Smooth muscle cell (in vitro differentiated cells): ENCODE measurements around the gene CASP10. TPM values are rescaled to one million over a fixed set of nuclear protein-coding genes. Genes with fewer than 3 reads are reported as not detected.

Experiments
- DNase-seq: peaks from one replicate; lab custom pipeline; 2025; ENCODE audit not compliant: unreplicated experiment; lab: John Stamatoyannopoulos, UW
- H2AFZ ChIP-seq: fragments of 200-600 bp; sonication (generic); 2 replicates; pipeline ENCODE4 v1.6.0; 2016; ENCODE audit warnings: antibody characterized with exemption, low read depth, mild to moderate bottlenecking
- H3F3A ChIP-seq: fragments of 200-600 bp; sonication (generic); 2 replicates; pipeline ENCODE4 v1.6.0; 2017; ENCODE audit warnings: antibody characterized with exemption, low read depth
- H3K27ac ChIP-seq: fragments of 200-600 bp; sonication (generic); 2 replicates; pipeline ENCODE4 v1.5.1; 2016; ENCODE audit warnings: low read depth, mild to moderate bottlenecking
- H3K27me3 ChIP-seq: fragments of 200-600 bp; sonication (generic); 2 replicates; pipeline ENCODE4 v1.6.1; 2016; ENCODE audit warnings: low read depth, mild to moderate bottlenecking
- H3K36me3 ChIP-seq: fragments of 200-600 bp; sonication (generic); 2 replicates; pipeline ENCODE4 v1.5.1; 2016; ENCODE audit warnings: low read depth
- H3K4me1 ChIP-seq: fragments of 200-600 bp; sonication (generic); 2 replicates; pipeline ENCODE4 v1.5.1; 2016; ENCODE audit warnings: low read depth
- H3K4me2 ChIP-seq: fragments of 200-600 bp; sonication (generic); 2 replicates; pipeline ENCODE4 v1.6.0; 2016; ENCODE audit warnings: mild to moderate bottlenecking
- H3K4me3 ChIP-seq: fragments of 200-600 bp; sonication (generic); 2 replicates; pipeline ENCODE4 v1.5.1; 2016; ENCODE audit warnings: mild to moderate bottlenecking
- H3K79me2 ChIP-seq: fragments of 200-600 bp; sonication (generic); 2 replicates; pipeline ENCODE4 v1.6.0; 2016; ENCODE audit warnings: low read depth, mild to moderate bottlenecking
- H3K9ac ChIP-seq: fragments of 200-600 bp; sonication (generic); 2 replicates; pipeline ENCODE4 v1.6.0; 2016; ENCODE audit warnings: low read depth
- H3K9me3 ChIP-seq: fragments of 200-600 bp; sonication (generic); replicated peaks from 2 replicates; pipeline ENCODE4 v1.5.1; 2016; ENCODE audit warnings: low read depth
- H4K20me1 ChIP-seq: fragments of 200-600 bp; sonication (generic); 2 replicates; pipeline ENCODE4 v1.6.0; 2016; ENCODE audit warnings: low read depth
- WGBS: methylation state at CpG from one replicate; pipeline ENCODE4 v1.1.7; 2016; ENCODE audit warnings: low lambda C conversion rate; 5-methylcytosine and 5-hydroxymethylcytosine counted together
- polyA plus RNA-seq: library from polyadenylated mRNA; unstranded; fragments of >200 nt; fragmentation: Nextera tagmentation; extraction: Ambion mirVana; gene quantifications from 2 replicates; pipeline ENCODE4 v1.2.1, GENCODE V29; 2016
- total RNA-seq: library from RNA; depleted of rRNA; stranded (reverse); fragments of >200 nt; gene quantifications from 2 replicates; pipeline ENCODE4 v1.2.3, GENCODE V29; 2014
- TF ChIP-seq, protein P1 (sequence below): fragments of 200-600 bp; sonication (generic); IDR thresholded peaks from 2 replicates; pipeline ENCODE4 v1.5.1; 2017; ENCODE audit warnings: borderline replicate concordance, mild to moderate bottlenecking, antibody characterized with exemption; ENCODE audit not compliant: insufficient read depth, poor library complexity, severe bottlenecking

The CASP10 gene
- total and polyA plus RNA-seq, 2 experiments from 2014 or later = 0.36 to 1.1 TPM

DNA sequence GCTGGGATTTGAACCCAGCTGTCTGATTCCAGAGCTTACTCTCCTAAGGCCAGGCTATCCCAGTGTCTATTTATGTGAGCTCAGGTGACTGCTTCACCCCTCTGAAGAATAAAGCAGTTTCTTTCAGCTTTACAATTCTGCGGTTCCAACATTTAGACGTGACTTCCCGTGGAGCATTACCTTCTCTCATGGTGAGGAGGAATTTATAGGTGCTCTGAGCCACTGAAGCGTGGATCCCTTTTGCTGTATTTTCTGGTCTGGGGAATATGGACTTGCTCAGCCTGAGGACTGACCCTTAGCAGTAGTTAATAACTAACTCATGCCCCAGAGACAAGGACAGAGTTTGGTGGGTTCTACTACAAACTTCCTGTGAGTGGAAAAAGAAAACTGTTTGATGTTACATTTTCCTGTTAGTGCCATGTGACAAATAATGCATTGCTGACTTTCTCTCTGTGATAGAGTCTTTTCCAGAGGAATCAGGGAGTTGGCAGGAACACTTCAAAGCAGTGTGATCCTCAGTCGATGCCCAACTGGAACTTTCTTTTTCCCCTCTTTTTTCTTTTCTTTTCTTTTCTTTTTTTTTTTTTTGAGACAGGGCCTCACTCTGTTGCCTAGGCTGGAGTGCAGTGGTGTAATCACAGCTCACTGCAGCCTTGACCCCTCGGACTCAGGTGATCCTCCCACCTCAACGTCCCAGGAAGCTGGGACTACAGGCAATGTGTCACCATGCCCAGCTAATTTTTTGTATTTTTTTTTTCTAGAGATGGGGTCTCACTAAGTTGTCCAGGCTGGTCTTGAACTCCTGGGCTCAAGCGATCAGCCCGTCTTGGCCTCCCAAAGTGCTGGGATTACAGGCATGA lies 21.9 kb downstream of the CASP10 start:
- H3K4me3 ChIP-seq = no peak overlapping the region
- peaks cover 2% of the 10 kb centered on the region for H3K4me1 ChIP-seq
- no peak overlapping the region for H3K9ac ChIP-seq
- TF ChIP-seq, protein P1, sequence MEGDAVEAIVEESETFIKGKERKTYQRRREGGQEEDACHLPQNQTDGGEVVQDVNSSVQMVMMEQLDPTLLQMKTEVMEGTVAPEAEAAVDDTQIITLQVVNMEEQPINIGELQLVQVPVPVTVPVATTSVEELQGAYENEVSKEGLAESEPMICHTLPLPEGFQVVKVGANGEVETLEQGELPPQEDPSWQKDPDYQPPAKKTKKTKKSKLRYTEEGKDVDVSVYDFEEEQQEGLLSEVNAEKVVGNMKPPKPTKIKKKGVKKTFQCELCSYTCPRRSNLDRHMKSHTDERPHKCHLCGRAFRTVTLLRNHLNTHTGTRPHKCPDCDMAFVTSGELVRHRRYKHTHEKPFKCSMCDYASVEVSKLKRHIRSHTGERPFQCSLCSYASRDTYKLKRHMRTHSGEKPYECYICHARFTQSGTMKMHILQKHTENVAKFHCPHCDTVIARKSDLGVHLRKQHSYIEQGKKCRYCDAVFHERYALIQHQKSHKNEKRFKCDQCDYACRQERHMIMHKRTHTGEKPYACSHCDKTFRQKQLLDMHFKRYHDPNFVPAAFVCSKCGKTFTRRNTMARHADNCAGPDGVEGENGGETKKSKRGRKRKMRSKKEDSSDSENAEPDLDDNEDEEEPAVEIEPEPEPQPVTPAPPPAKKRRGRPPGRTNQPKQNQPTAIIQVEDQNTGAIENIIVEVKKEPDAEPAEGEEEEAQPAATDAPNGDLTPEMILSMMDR = no peak
- H2AFZ ChIP-seq = no peak overlapping the region
- H3K4me2 ChIP-seq = no peak overlapping the region
- no peak for DNase-seq
- H4K20me1 ChIP-seq = no peaks in the 10 kb centered on the region
- H3K27me3 ChIP-seq = no peaks in the 10 kb centered on the region
- no peaks in the 10 kb centered on the region for H3K79me2 ChIP-seq
- H3K27ac ChIP-seq = no peak overlapping the region
- 93% methylated on average over 9 of the region's 9 CpGs for WGBS
- no peaks in the 10 kb centered on the region for H3F3A ChIP-seq
- H3K36me3 ChIP-seq = no peaks in the 10 kb centered on the region
- H3K9me3 ChIP-seq = no peaks in the 10 kb centered on the region

DNA sequence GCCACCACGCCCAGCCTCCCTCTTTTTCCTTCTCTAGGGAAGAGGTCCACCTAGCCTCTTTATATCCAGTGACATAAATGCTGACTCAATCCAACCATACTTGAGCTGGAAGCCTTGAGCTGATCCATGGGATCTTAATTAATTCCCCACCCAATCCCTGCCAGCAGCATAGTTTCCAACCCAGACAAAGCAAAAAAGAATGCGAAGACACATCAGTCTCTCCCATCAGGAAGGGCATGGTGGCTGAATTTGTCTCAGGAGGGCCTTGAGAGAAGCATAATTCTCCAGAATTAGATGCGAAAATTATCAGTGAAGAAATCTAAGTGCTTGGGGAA lies 22.5 kb downstream of the CASP10 start:
- Histone ChIP-seq H3K9me3 (no peaks in the 10 kb centered on the region), H2AFZ (no peak overlapping the region), H3K36me3 (no peaks in the 10 kb centered on the region), H3K27ac (no peak overlapping the region), H3K27me3 (no peaks in the 10 kb centered on the region), H3K79me2 (no peaks in the 10 kb centered on the region), H3F3A (no peaks in the 10 kb centered on the region), H3K9ac (no peak overlapping the region), H3K4me2 (no peak overlapping the region), H4K20me1 (no peaks in the 10 kb centered on the region), H3K4me3 (no peak overlapping the region), H3K4me1 (peaks cover 2% of the 10 kb centered on the region)
- DNase-seq = no peak
- TF ChIP-seq, protein P1 = no peak
- 70% methylated on average over 3 of the region's 3 CpGs for WGBS

DNA sequence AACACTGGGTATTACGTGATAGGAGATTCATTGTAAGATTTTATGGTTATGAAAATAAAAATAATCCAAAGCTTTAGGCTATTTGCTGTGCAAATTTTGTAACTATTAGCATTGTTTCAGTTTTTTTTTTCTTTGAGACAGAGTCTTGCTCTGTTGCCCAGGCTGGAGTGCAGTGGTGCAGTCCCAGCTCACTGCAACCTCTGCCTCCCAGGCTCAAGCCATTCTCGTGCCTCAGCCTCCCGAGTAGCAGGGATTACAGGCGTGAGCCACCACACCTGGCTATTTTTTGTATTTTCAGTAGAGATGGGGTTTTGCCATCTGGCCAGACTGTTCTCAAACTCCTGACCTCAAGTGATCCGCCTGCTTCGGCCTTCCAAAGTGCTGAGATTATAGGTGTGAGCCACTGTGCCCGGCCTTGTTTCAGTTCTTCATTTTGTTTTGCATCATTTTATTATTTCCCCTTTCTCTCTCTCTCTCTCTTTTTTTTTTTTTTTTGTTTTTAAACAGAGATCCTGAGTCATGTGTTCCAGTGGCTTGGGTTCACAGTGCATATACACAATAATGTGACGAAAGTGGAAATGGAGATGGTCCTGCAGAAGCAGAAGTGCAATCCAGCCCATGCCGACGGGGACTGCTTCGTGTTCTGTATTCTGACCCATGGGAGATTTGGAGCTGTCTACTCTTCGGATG lies 25.8 kb downstream of the CASP10 start:
- Histone ChIP-seq H3K79me2 (no peaks in the 10 kb centered on the region), H3K9me3 (no peaks in the 10 kb centered on the region), H3K4me1 (no peaks in the 10 kb centered on the region), H3K27me3 (no peaks in the 10 kb centered on the region), H3K36me3 (no peaks in the 10 kb centered on the region), H3F3A (no peaks in the 10 kb centered on the region), H3K9ac (no peak overlapping the region), H2AFZ (no peak overlapping the region), H4K20me1 (no peaks in the 10 kb centered on the region), H3K4me3 (no peak overlapping the region), H3K4me2 (no peak overlapping the region), H3K27ac (no peak overlapping the region)
- TF ChIP-seq, protein P1 = no peak
- no peak for DNase-seq
- WGBS = 94% methylated on average over 12 of the region's 12 CpGs
